MCF 10A (cell line): Measurements from ENCODE around the gene TWF2. TPM values are rescaled to one million over a fixed set of nuclear protein-coding genes. Genes with fewer than 3 reads are reported as not detected.

Experiments
- BruUV-seq: library from RNA; stranded (reverse); fragments of 400-500 nt; replicated peaks from 2 replicates; lab custom pipeline; 2021; lab: Mats Ljungman, UMichigan
- CTCF ChIA-PET: fragments of 300-600 bp; sonication (Branson Sonifier 250); formaldehyde crosslinking; extraction: SDS; loops from one replicate; lab custom pipeline; 2021; ENCODE audit warnings: antibody characterized with exemption, inconsistent platforms; lab: Yijun Ruan, JAX
- POLR2A ChIA-PET: fragments of 300-600, 350-650 bp; sonication (Branson Sonifier 250); formaldehyde crosslinking; extraction: SDS; loops from one replicate; lab custom pipeline; 2020; ENCODE audit warnings: antibody characterized with exemption, inconsistent platforms; lab: Yijun Ruan, JAX
- DNase-seq: peaks from one replicate; pipeline ENCODE4 v3.0.0-alpha.2; 2018; ENCODE audit not compliant: unreplicated experiment
- H3K27ac Mint-ChIP-seq: one replicate; pipeline ENCODE4 v1.8.0; 2022; ENCODE audit warnings: mild to moderate bottlenecking, low read depth, mixed read lengths; ENCODE audit not compliant: unreplicated experiment
- H3K27me3 Mint-ChIP-seq: one replicate; pipeline ENCODE4 v1.8.0; 2022; ENCODE audit warnings: mixed read lengths; ENCODE audit not compliant: insufficient read depth, unreplicated experiment
- H3K36me3 Mint-ChIP-seq: one replicate; pipeline ENCODE4 v1.8.0; 2022; ENCODE audit warnings: mild to moderate bottlenecking, moderate library complexity, mixed read lengths; ENCODE audit not compliant: insufficient read depth, unreplicated experiment
- H3K4me1 Mint-ChIP-seq: one replicate; pipeline ENCODE4 v1.8.0; 2022; ENCODE audit warnings: mixed read lengths; ENCODE audit not compliant: insufficient read depth, unreplicated experiment
- H3K4me3 Mint-ChIP-seq: one replicate; pipeline ENCODE4 v1.8.0; 2022; ENCODE audit warnings: mild to moderate bottlenecking, moderate library complexity, mixed read lengths; ENCODE audit not compliant: unreplicated experiment
- H3K9me3 Mint-ChIP-seq: one replicate; pipeline ENCODE4 v1.8.0; 2022; ENCODE audit warnings: mixed read lengths; ENCODE audit not compliant: unreplicated experiment
- intact Hi-C: fragments of 100-400 bp; cut with micrococcal nuclease; formaldehyde crosslinking; loops from 2 replicates; pipeline ENCODE4 v1.14.1; 2022
- total RNA-seq: library from RNA; stranded (reverse); gene quantifications from 2 replicates; pipeline ENCODE4 v1.2.3, GENCODE V29; 2022
- TF ChIP-seq, protein P1 (sequence below): fragments of 200-600 bp; IDR thresholded peaks from one replicate; pipeline ENCODE4 v1.8.0; 2022; ENCODE audit warnings: antibody characterized with exemption, mild to moderate bottlenecking; ENCODE audit not compliant: unreplicated experiment

TWF2 gene
- total RNA-seq, 1 experiment from 2014 or later = 47.0 TPM

DNA sequence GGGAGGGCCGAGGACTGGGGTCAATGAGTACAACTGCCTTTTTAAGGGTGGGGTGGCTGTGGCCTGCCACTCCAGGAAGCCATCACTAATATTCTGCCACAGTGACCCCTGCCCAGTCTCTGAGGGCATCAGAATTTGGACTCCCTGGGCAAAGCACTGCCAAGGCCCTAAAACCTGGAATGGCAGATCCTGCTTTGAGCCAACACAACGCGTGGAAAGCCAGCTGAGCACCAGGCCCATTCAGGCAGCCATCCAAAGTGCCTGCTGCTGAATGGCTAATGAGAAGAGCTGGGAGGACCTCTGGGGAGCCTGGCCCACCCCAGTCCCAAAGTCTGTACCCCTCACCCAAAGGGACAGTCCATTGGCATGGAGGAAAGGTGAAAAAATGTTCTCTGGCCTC lies 5.0 kb downstream of the TWF2 start:
- Mint-ChIP-seq H3K4me1 (peaks cover 10% of the 10 kb centered on the region), H3K9me3 (no peaks in the 10 kb centered on the region), H3K27me3 (no peaks in the 10 kb centered on the region), H3K36me3 (peaks cover 47% of the 10 kb centered on the region), H3K27ac (no peak overlapping the region), H3K4me3 (no peak overlapping the region)
- no peak for DNase-seq
- intact Hi-C loops = loop anchor here (10.0 kb wide), 1 partner anchor 211 kb away; the partner anchor contains the start of gene SEMA3G
- BruUV-seq = no TSS peak
- TF ChIP-seq, protein P1, sequence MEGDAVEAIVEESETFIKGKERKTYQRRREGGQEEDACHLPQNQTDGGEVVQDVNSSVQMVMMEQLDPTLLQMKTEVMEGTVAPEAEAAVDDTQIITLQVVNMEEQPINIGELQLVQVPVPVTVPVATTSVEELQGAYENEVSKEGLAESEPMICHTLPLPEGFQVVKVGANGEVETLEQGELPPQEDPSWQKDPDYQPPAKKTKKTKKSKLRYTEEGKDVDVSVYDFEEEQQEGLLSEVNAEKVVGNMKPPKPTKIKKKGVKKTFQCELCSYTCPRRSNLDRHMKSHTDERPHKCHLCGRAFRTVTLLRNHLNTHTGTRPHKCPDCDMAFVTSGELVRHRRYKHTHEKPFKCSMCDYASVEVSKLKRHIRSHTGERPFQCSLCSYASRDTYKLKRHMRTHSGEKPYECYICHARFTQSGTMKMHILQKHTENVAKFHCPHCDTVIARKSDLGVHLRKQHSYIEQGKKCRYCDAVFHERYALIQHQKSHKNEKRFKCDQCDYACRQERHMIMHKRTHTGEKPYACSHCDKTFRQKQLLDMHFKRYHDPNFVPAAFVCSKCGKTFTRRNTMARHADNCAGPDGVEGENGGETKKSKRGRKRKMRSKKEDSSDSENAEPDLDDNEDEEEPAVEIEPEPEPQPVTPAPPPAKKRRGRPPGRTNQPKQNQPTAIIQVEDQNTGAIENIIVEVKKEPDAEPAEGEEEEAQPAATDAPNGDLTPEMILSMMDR = no peak
- CTCF ChIA-PET = interaction anchor here (0.6 to 13.6 kb wide), 7 partner anchors 13 to 173 kb away, joined by 3 to 175 read pairs (median 4); partner anchors contain the start of gene TLR9
- POLR2A ChIA-PET = interaction anchor here (0.9 kb wide), 1 partner anchor 12 kb away, joined by 3 read pairs; the partner anchor contains the start of gene PPM1M

DNA sequence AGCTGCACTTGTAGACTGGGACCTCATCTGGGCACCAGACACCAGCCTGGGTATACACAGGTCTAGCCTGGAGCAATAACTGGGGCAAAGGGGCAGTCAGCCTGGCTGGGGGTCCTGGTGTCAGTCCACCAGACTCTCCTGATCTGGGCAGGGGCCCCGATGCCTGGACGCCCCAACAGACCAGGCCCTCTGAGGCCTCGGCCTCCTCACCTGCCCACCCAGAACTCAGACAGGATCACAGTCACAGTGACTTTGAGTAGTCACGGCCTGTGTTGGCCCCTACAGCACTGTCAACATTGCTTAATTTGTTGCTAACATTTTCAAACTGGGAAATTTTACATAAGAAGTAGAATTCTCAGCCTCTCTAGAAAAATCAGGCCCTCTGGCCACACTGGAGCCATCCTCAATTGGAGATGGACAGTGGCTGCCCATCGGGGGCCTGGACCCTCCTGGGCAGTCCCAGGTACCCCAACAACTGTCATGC lies 5.8 kb downstream of the TWF2 start:
- DNase-seq = no peak
- H3K9me3 Mint-ChIP-seq = no peaks in the 10 kb centered on the region
- no TSS peak for BruUV-seq
- intact Hi-C loops = loop anchor here (10.0 kb wide), 1 partner anchor 212 kb away; the partner anchor contains the start of gene SEMA3G
- H3K4me3 Mint-ChIP-seq = no peak overlapping the region
- H3K36me3 Mint-ChIP-seq = peaks cover 48% of the 10 kb centered on the region
- H3K4me1 Mint-ChIP-seq = peaks cover 6% of the 10 kb centered on the region
- TF ChIP-seq, protein P1 = no peak
- H3K27me3 Mint-ChIP-seq = no peaks in the 10 kb centered on the region
- ChIA-PET POLR2A (no interaction called here), CTCF (interaction anchor here (0.6 to 13.6 kb wide), 6 partner anchors 12 to 174 kb away, joined by 3 to 175 read pairs (median 3); partner anchors contain the start of gene TLR9)
- no peak overlapping the region for H3K27ac Mint-ChIP-seq

DNA sequence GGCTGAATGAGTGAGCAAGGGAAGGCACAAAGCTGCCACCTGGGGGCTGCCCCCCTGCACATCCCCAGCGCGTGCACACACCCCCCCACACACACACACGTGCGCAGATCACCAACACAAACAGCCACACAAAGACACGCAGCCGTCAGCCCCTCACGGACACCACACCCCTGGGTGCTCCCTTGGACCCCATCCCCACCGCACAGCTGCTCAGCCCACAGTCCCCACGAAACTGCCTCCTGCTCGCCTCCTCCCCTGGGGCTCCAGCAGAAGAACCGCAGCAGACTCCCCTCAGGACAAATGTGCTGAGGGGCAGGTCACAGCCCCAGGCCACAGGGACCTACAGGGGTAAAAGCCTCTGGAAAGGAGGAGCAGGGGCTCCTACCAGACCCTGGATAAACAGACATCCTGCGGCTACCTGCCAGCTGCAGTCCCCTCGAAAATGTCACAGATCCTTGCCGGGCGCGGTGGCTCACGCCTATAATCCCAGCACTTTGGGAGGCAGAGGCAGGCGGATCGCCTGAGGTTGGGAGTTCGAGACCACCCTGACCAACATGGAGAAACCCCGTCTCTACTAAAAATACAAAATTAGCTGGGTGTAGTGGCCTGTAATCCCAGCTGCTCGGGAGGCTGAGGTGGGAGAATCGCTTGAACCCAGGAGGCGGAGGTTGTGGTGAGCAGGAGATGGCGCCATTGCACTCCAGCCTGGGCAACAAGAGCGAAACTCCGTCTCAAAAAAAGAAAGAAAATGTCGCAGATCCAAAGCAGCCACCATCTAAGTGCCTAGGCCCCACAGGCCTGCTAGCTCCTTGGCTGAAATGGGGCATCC lies 6.5 kb downstream of the TWF2 start:
- intact Hi-C loops = loop anchor here (10.0 kb wide), 1 partner anchor 212 kb away; the partner anchor contains the start of gene SEMA3G
- Mint-ChIP-seq H3K4me3 (no peak overlapping the region), H3K27ac (no peak overlapping the region), H3K9me3 (no peaks in the 10 kb centered on the region), H3K27me3 (no peaks in the 10 kb centered on the region), H3K36me3 (peaks cover 48% of the 10 kb centered on the region), H3K4me1 (no peaks in the 10 kb centered on the region)
- CTCF ChIA-PET = interaction anchor here (0.6 to 13.6 kb wide), 21 partner anchors 9 to 764 kb away, joined by 3 to 175 read pairs (median 4); partner anchors contain the start of genes ALAS1 and TLR9
- no TSS peak for BruUV-seq
- TF ChIP-seq, protein P1 = peak; percentile 18
- DNase-seq = no peak
- POLR2A ChIA-PET = interaction anchor here (0.9 kb wide), 1 partner anchor 21 kb away, joined by 3 read pairs; no protein-coding TSS in a partner anchor
